Activated T-cell treated with anti-CD3 and anti-CD28 coated beads, Interleukin-2, amount 50 U/mL, for 24 hours (primary cell): Measurements from ENCODE around the gene LTBP1.
"Not testable (repeated sequence)": the region's sequence is repeated elsewhere in the genome, so short reads cannot be mapped to it uniquely, and the experiment has no call there.

ENCODE experiments used
- DNase-seq: peaks from one replicate; pipeline ENCODE4 v3.0.0-alpha.2; 2020
- H3K27ac Mint-ChIP-seq: 2 replicates; pipeline ENCODE4 v1.8.0; 2020; ENCODE audit warnings: mild to moderate bottlenecking, mixed read lengths
- H3K27me3 Mint-ChIP-seq: 2 replicates; pipeline ENCODE4 v1.8.0; 2020; ENCODE audit warnings: mixed read lengths
- H3K36me3 Mint-ChIP-seq: 2 replicates; pipeline ENCODE4 v1.8.0; 2020; ENCODE audit warnings: low read depth, mixed read lengths
- H3K4me1 Mint-ChIP-seq: 2 replicates; pipeline ENCODE4 v1.8.0; 2020; ENCODE audit warnings: low read depth, mixed read lengths
- H3K4me3 Mint-ChIP-seq: 2 replicates; pipeline ENCODE4 v1.8.0; 2020; ENCODE audit warnings: mild to moderate bottlenecking, moderate library complexity, mixed read lengths
- H3K9me3 Mint-ChIP-seq: 2 replicates; pipeline ENCODE4 v1.8.0; 2020; ENCODE audit warnings: mixed read lengths

LTBP1 gene

GRCh38 chr2:33351781-33352180 is 405.0 kb downstream of the LTBP1 start:
- H3K9me3 Mint-ChIP-seq, result peaks cover 12% of the 10 kb centered on the region
- no peak overlapping the region for H3K27ac Mint-ChIP-seq
- no peaks in the 10 kb centered on the region for H3K36me3 Mint-ChIP-seq
- H3K4me1 Mint-ChIP-seq, result no peaks in the 10 kb centered on the region
- DNase-seq, result no peak
- no peaks in the 10 kb centered on the region for H3K27me3 Mint-ChIP-seq
- H3K4me3 Mint-ChIP-seq, result no peak overlapping the region

DNA sequence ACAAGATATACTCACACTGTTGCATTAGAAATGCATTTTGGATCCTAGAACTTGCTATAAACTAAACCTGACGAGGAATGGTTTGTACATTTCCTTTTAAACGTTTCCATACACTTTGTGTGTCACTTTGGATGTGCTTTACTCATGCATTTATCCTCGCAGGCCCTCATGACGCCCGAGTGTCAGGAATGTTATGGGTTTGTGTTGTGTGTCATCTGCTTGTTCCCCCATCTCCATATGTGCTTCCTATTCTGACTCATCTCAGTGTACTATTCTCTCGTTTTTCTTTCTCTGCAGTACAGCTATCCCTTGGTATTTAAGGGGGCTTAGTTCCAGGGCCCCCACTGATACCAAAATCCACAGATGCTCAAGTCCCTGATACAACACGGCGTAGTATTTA is 408.2 kb downstream of the LTBP1 start:
- Mint-ChIP-seq H3K4me1 (no peaks in the 10 kb centered on the region), H3K4me3 (no peak overlapping the region), H3K9me3 (peaks cover 18% of the 10 kb centered on the region), H3K27ac (no peak overlapping the region), H3K36me3 (no peaks in the 10 kb centered on the region), H3K27me3 (no peaks in the 10 kb centered on the region)
- no peak for DNase-seq

DNA sequence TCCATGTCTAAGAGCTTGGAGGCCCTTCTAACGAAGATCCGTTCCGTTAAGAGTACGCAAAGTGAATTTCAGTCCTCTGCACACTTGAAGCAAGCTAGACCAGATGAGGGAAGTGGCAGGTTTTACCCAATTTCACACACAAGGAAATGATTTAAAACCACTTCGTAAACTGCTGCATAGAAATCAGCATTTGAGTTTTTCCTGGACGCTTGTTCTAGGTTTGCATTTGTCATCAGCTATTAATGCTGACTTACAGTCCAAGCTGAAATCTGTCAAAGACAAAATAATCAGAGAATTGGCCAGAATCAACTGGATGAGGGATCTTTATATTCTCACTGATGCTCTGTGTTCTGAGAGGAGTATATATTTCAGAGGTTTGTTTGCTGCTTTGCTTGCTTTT is 412.1 kb downstream of the LTBP1 start:
- no peaks in the 10 kb centered on the region for H3K36me3 Mint-ChIP-seq
- no peak overlapping the region for H3K4me3 Mint-ChIP-seq
- peaks cover 18% of the 10 kb centered on the region for H3K9me3 Mint-ChIP-seq
- no peaks in the 10 kb centered on the region for H3K27me3 Mint-ChIP-seq
- no peak overlapping the region for H3K27ac Mint-ChIP-seq
- peaks cover 1% of the 10 kb centered on the region for H3K4me1 Mint-ChIP-seq
- no peak for DNase-seq

- Mint-ChIP-seq H3K4me1 (peaks cover 1% of the 10 kb centered on the region), H3K9me3 (no peaks in the 10 kb centered on the region), H3K27ac (no peak overlapping the region), H3K36me3 (no peaks in the 10 kb centered on the region), H3K27me3 (no peaks in the 10 kb centered on the region), H3K4me3 (no peak overlapping the region)
- DNase-seq, result no peak
Observed at GRCh38 chr2:33363325-33364298, 416.9 kb downstream of the LTBP1 start.

DNA sequence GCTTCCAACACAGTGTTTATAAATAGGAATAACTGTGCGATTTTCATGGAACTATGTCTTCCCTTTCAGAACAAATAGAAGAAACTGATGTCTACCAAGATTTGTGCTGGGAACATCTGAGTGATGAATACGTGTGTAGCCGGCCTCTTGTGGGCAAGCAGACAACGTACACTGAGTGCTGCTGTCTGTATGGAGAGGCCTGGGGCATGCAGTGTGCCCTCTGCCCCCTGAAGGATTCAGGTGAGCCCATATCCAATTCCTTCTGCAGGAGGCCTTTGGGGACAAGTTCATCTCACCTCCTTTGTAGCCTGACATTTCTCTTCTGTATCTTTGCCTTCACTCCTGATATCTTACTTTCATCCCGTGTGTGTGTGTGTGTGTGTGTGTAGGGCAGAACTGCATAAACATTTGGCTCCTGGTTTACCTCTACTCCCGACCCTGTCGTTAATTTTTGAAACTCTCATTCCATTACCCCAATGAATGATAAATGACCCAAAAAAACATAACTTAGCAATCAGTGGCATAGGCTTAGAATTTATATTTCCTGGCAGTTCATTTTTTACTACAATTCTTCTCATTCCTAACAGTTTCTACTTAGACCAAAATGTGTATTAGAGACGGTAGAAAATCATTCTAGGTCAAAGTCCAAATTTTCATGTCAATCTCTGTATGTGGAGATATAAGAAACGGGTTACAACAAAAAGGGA is 418.7 kb downstream of the LTBP1 start:
- Mint-ChIP-seq H3K27me3 (no peaks in the 10 kb centered on the region), H3K36me3 (no peaks in the 10 kb centered on the region), H3K4me1 (peaks cover 1% of the 10 kb centered on the region), H3K4me3 (no peak overlapping the region), H3K27ac (no peak overlapping the region), H3K9me3 (no peaks in the 10 kb centered on the region)
- no peak for DNase-seq

DNA sequence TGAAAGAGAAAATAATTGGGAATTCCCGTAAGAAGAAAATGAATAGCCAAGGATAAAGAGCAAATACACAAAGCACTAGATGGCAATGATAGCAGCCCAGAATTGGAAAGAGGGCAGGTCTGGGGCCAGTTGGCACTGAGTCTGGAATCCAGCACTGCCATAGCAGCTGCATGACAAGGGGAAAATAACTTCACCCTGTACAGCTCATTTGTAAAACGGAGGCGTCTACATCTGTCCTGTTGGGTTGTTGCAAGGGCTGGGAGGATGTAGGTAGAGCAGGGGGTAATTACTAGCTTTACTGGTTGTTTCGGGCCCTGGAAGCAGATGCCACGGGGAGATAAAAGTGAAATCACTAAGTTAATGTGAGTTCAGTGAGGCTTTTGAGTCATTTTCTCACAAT is 419.7 kb downstream of the LTBP1 start:
- no peaks in the 10 kb centered on the region for H3K36me3 Mint-ChIP-seq
- H3K9me3 Mint-ChIP-seq, result no peaks in the 10 kb centered on the region
- DNase-seq, result no peak

DNA sequence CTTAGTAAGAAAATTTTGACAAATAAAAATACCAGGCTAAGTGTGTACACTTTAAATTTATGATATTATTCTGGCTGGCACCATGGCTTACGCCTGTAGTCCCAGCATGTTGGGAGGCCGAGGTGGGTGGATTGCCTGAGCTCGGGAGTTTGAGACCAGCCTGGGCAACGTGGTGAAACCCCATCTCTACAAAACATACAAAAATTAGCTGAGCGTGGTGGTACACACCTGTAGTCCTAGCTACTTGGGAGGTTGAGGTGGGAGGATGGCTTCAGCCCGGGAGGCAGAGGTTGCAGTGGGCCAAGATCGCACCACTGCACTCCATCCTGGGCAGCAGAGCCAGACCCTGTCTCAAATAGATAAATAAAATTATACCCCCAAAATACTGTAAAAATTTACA is 421.8 kb downstream of the LTBP1 start:
- DNase-seq, H3K36me3 Mint-ChIP-seq, H3K27ac Mint-ChIP-seq, H3K4me1 Mint-ChIP-seq, H3K9me3 Mint-ChIP-seq, H3K27me3 Mint-ChIP-seq, H3K4me3 Mint-ChIP-seq: not testable (repeated sequence)

More for the DNA sequence above, 419.7 kb downstream of the LTBP1 start:
- Mint-ChIP-seq H3K4me3 (no peak overlapping the region), H3K27me3 (no peaks in the 10 kb centered on the region), H3K27ac (no peak overlapping the region), H3K4me1 (peaks cover 1% of the 10 kb centered on the region)

- Mint-ChIP-seq H3K27ac (no peak overlapping the region), H3K36me3 (no peaks in the 10 kb centered on the region), H3K9me3 (no peaks in the 10 kb centered on the region), H3K27me3 (peaks cover 4% of the 10 kb centered on the region), H3K4me1 (no peaks in the 10 kb centered on the region), H3K4me3 (no peak overlapping the region)
- no peak for DNase-seq
Observed at GRCh38 chr2:33369191-33369590, 422.4 kb downstream of the LTBP1 start.

GRCh38 chr2:33370636-33371265 is 424.0 kb downstream of the LTBP1 start:
- H3K27ac Mint-ChIP-seq, result no peak overlapping the region
- no peak for DNase-seq
- no peaks in the 10 kb centered on the region for H3K4me1 Mint-ChIP-seq
- peaks cover 4% of the 10 kb centered on the region for H3K27me3 Mint-ChIP-seq
- no peak overlapping the region for H3K4me3 Mint-ChIP-seq
- H3K9me3 Mint-ChIP-seq, result no peaks in the 10 kb centered on the region
- H3K36me3 Mint-ChIP-seq, result no peaks in the 10 kb centered on the region

DNA sequence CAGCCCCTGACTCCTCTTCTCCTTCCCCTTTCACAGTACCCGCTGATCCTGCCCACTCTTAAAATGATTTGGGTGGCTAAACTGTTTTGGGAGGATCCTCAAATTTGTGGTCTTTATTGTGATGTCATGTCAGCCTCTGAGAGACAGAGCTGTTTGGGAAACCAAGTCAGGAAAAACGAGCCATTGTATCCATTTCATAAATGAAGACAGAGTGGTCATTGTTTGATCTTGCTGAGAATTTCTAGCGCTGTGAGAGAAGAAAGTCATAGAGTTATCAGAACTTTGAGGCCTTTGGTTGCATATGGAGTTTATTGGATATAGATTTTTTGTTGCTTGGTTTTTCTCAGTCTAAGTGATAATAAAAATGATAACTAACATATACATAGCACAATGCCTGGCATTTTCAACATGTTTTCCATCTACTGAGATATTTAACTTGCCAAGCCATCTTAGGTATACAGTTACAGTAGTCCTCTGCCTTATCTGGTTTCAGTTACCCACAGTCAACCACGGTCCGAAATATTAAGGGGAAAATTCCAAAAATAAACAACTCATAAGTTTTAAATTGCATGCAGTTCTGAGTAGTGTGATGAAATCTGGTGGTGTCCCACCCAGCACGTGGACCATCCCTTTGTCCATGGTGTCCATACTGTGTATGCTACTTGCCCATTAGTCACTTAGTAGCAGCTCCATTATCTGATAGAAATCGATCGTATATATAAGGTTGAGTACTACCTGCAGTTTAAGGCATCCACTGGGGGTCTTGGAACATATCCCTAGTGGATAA is 424.7 kb downstream of the LTBP1 start:
- Mint-ChIP-seq H3K36me3 (no peaks in the 10 kb centered on the region), H3K27ac (no peak overlapping the region), H3K4me3 (no peak overlapping the region), H3K9me3 (no peaks in the 10 kb centered on the region), H3K4me1 (no peaks in the 10 kb centered on the region), H3K27me3 (peaks cover 4% of the 10 kb centered on the region)
- no peak for DNase-seq

DNA sequence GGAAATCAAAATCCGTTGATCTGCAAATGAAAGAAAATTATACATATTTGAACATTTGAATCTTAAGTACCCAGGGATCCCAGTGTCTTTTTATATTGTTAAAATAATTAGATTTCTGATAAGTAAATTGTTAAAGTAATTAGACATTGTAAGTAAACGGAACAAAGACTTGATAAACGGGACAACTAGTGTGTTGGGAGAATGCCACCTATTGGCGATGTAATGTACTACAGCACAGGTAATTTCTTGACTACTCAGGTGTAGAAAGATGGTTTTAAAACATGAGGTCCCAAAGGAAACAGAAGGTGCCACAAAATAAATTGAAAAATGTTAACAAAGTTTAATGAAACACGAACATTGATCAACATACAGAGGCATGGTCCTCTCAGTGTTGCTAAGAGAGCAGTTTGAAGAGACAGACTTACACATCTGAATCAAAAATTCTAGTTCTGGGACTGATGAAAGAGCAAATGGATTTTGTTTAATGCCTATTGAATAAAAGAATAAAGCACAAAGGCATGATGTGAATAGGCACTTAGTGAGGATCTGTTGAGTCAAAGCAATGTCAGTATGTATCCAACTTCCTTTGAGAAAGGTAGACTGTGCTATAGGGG is 426.3 kb downstream of the LTBP1 start:
- Mint-ChIP-seq H3K36me3 (no peaks in the 10 kb centered on the region), H3K9me3 (no peaks in the 10 kb centered on the region), H3K4me1 (no peaks in the 10 kb centered on the region), H3K4me3 (no peak overlapping the region), H3K27ac (no peak overlapping the region), H3K27me3 (peaks cover 4% of the 10 kb centered on the region)
- DNase-seq, result no peak

DNA sequence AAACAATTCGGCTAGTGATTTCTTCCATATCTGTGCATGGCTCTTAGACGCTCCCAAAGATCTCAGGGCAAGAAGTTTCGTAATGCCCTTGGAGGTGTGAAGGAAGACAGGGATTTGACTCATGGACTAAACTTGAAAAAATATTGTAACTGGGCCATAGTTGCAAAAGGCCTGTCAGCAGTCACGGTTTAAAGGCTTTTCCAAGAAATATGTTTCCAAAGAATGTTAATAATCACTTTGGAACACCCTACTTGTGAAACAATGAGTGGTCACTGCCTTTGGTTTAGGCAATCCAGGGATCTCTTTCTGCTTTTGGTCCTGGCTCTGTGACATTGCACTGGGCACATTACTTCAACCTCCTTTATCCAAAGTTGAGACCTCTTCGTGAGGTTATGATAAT is 427.2 kb downstream of the LTBP1 start:
- no peak for DNase-seq
- H3K4me3 Mint-ChIP-seq, result no peak overlapping the region
- peaks cover 4% of the 10 kb centered on the region for H3K27me3 Mint-ChIP-seq
- no peaks in the 10 kb centered on the region for H3K9me3 Mint-ChIP-seq
- H3K27ac Mint-ChIP-seq, result no peak overlapping the region
- H3K36me3 Mint-ChIP-seq, result no peaks in the 10 kb centered on the region
- no peaks in the 10 kb centered on the region for H3K4me1 Mint-ChIP-seq

GRCh38 chr2:33375054-33375453 is 428.3 kb downstream of the LTBP1 start:
- no peak overlapping the region for H3K27ac Mint-ChIP-seq
- peaks cover 6% of the 10 kb centered on the region for H3K27me3 Mint-ChIP-seq
- no peak for DNase-seq
- H3K9me3 Mint-ChIP-seq, result no peaks in the 10 kb centered on the region
- no peak overlapping the region for H3K4me3 Mint-ChIP-seq
- H3K36me3 Mint-ChIP-seq, result no peaks in the 10 kb centered on the region
- no peaks in the 10 kb centered on the region for H3K4me1 Mint-ChIP-seq

- Mint-ChIP-seq H3K27me3 (peaks cover 4% of the 10 kb centered on the region), H3K4me3 (no peak overlapping the region), H3K36me3 (no peaks in the 10 kb centered on the region), H3K9me3 (no peaks in the 10 kb centered on the region), H3K27ac (no peak overlapping the region), H3K4me1 (no peaks in the 10 kb centered on the region)
- DNase-seq, result no peak
Observed at GRCh38 chr2:33377048-33377447, 430.3 kb downstream of the LTBP1 start.
